Keratinocyte (primary cell): ENCODE measurements around the gene KCNH2. TPM values are rescaled to one million over a fixed set of nuclear protein-coding genes. Genes with fewer than 3 reads are reported as not detected.

Experiments used
- DNase-seq: peaks from one replicate; pipeline ENCODE4 v3.0.0-alpha.2; 2011; ENCODE audit warnings: low read depth, missing footprints, low spot score
- FAIRE-seq: peaks from 2 replicates; lab custom pipeline; 2011; peaks lifted over from hg19 to GRCh38; lab: Jason Lieb, UNC
- H2AFZ ChIP-seq: 2 replicates; pipeline ENCODE4 v1.6.0; 2012; ENCODE audit warnings: low read length, control low read depth, inconsistent platforms; ENCODE audit not compliant: control insufficient read depth
- H3K27ac ChIP-seq: 2 replicates; pipeline ENCODE4 v1.5.1; 2011; ENCODE audit warnings: low read length; ENCODE audit not compliant: control insufficient read depth, insufficient read depth
- H3K27me3 ChIP-seq: 3 replicates; pipeline ENCODE4 v1.6.0; 2011; ENCODE audit warnings: low read length; ENCODE audit not compliant: control insufficient read depth, insufficient read depth; ENCODE audit errors: extremely low read depth
- H3K36me3 ChIP-seq, 2 experiments: 2 replicates in 1 of 2; 3 replicates in 1 of 2; pipeline ENCODE4 v1.5.1; 2011; ENCODE audit warnings: low read length in 2 of 2, mild to moderate bottlenecking in 1 of 2; ENCODE audit not compliant: control insufficient read depth in 2 of 2, insufficient read depth in 2 of 2; ENCODE audit errors: extremely low read depth in 1 of 2
- H3K4me1 ChIP-seq: 3 replicates; pipeline ENCODE4 v1.5.1; 2011; ENCODE audit warnings: low read length; ENCODE audit not compliant: control insufficient read depth, insufficient read depth; ENCODE audit errors: extremely low read depth
- H3K4me2 ChIP-seq: 3 replicates; pipeline ENCODE4 v1.6.0; 2011; ENCODE audit warnings: low read depth, low read length; ENCODE audit not compliant: control insufficient read depth, insufficient read depth; ENCODE audit errors: extremely low read depth
- H3K4me3 ChIP-seq, 3 experiments: fragments of 200-600 bp in 1 of 3; sonication (generic) in 1 of 3; 2 replicates in 2 of 3; 3 replicates in 1 of 3; pipeline ENCODE4 v1.5.1; 2011 to 2016; ENCODE audit warnings: low read length in 3 of 3, mild to moderate bottlenecking in 3 of 3, control low read depth in 2 of 3, inconsistent platforms in 1 of 3, low read depth in 1 of 3, mixed read lengths in 1 of 3, mixed run types in 1 of 3, moderate library complexity in 1 of 3; ENCODE audit not compliant: control insufficient read depth in 2 of 3, insufficient read depth in 2 of 3; ENCODE audit errors: extremely low read depth in 1 of 3
- H3K79me2 ChIP-seq: 2 replicates; pipeline ENCODE4 v1.6.0; 2012; ENCODE audit warnings: low read length; ENCODE audit not compliant: control insufficient read depth, insufficient read depth
- H3K9ac ChIP-seq: 3 replicates; pipeline ENCODE4 v1.6.0; 2011; ENCODE audit warnings: low read length; ENCODE audit not compliant: control insufficient read depth, insufficient read depth; ENCODE audit errors: extremely low read depth
- H3K9me1 ChIP-seq: 3 replicates; pipeline ENCODE4 v1.6.0; 2011; ENCODE audit warnings: low read length; ENCODE audit not compliant: control insufficient read depth, insufficient read depth; ENCODE audit errors: extremely low read depth
- H3K9me3 ChIP-seq: 2 replicates; pipeline ENCODE4 v1.5.1; 2012; ENCODE audit warnings: low read depth, low read length; ENCODE audit not compliant: control insufficient read depth
- H4K20me1 ChIP-seq: 3 replicates; pipeline ENCODE4 v1.6.0; 2011; ENCODE audit warnings: low read length; ENCODE audit not compliant: control insufficient read depth, insufficient read depth; ENCODE audit errors: extremely low read depth
- CTCF ChIP-seq, 3 experiments: IDR thresholded peaks in 1 of 3; conservative IDR thresholded peaks in 1 of 3; optimal IDR thresholded peaks in 1 of 3; 2 replicates in 2 of 3; 3 replicates in 1 of 3; pipeline versions ENCODE3 to v1.5.1; 2011; ENCODE audit warnings: low read length in 3 of 3, mild to moderate bottlenecking in 3 of 3, moderate library complexity in 2 of 3, control low read depth in 1 of 3, inconsistent platforms in 1 of 3; ENCODE audit not compliant: insufficient read depth in 2 of 3; ENCODE audit errors: extremely low read depth in 1 of 3
- EZH2 ChIP-seq: IDR thresholded peaks from one replicate; pipeline ENCODE4 v1.6.1; 2012; ENCODE audit warnings: inconsistent platforms, mild to moderate bottlenecking, low read length, moderate library complexity
- dilution Hi-C: fragments of 300-500 bp; cut with MboI; formaldehyde crosslinking; loops from one replicate; pipeline ENCODE4 v1.7.0; 2020; ENCODE audit warnings: low sequenced_read_pairs; ENCODE audit not compliant: extremely low pct_ligation_motif_present
- polyA plus RNA-seq, 5 experiments: library from polyadenylated mRNA; depleted of rRNA in 3 of 5; stranded (reverse) in 3 of 5; stranded (forward) in 1 of 5; unstranded in 1 of 5; fragments of >200 nt; gene quantifications; 1 replicate in 1 of 5; 2 replicates in 3 of 5; 3 replicates in 1 of 5; pipeline versions ENCODE4 v1.2.1 to v1.2.3, GENCODE V29; 2011 to 2012; ENCODE audit warnings: missing spikeins in 2 of 5, low read depth in 1 of 5, low replicate concordance in 1 of 5

KCNH2 gene
- polyA plus RNA-seq, 1 donor (not counting 4 experiments of a cell fraction or from before 2014, with no cell fraction given) = 0.03 TPM

- H3K9me3 ChIP-seq = peaks cover 12% of the 10 kb centered on the region
- DNase-seq = no peak
These were observed 16.2 kb upstream of the KCNH2 start for GRCh38 chr7:150994141-150994837.

GRCh38 chr7:150993511-150993910 lies 15.4 kb upstream of the KCNH2 start:
- H3K4me3 ChIP-seq = no peak overlapping the region
- H3K27ac ChIP-seq = no peak overlapping the region
- dilution Hi-C loops = no loop called here
- H3K79me2 ChIP-seq = no peaks in the 10 kb centered on the region
- peaks cover 12% of the 10 kb centered on the region for H3K9me3 ChIP-seq
- no peak overlapping the region for H2AFZ ChIP-seq
- H3K27me3 ChIP-seq = no peaks in the 10 kb centered on the region
- H3K4me2 ChIP-seq = no peak overlapping the region
- DNase-seq (no peak), FAIRE-seq (no peak)
- no peaks in the 10 kb centered on the region for H3K9me1 ChIP-seq
- no peaks in the 10 kb centered on the region for H4K20me1 ChIP-seq
- H3K9ac ChIP-seq = no peak overlapping the region
- TF ChIP-seq CTCF (optimal IDR thresholded peaks at IDR 0.05 in 1 of 3, IDR thresholded peaks at IDR 0.05 in 1 of 3, conservative IDR thresholded peaks at IDR 0.05 in 1 of 3; ENCODE audit: extremely low read depth in 1 of 3, insufficient read depth in 2 of 3, low read length in 3 of 3) (no peak), EZH2 (no peak)
- H3K36me3 ChIP-seq = no peaks in the 10 kb centered on the region
- H3K4me1 ChIP-seq = no peaks in the 10 kb centered on the region

More at GRCh38 chr7:150994141-150994837, 16.2 kb upstream of the KCNH2 start:
- H3K4me3 ChIP-seq = no peak overlapping the region
- dilution Hi-C loops = no loop called here
- no peaks in the 10 kb centered on the region for H3K79me2 ChIP-seq
- no peaks in the 10 kb centered on the region for H4K20me1 ChIP-seq
- no peak overlapping the region for H2AFZ ChIP-seq
- H3K4me2 ChIP-seq = no peak overlapping the region
- H3K9me1 ChIP-seq = no peaks in the 10 kb centered on the region
- FAIRE-seq = no peak
- H3K9ac ChIP-seq = no peak overlapping the region
- H3K27me3 ChIP-seq = no peaks in the 10 kb centered on the region
- no peaks in the 10 kb centered on the region for H3K4me1 ChIP-seq
- H3K36me3 ChIP-seq = no peaks in the 10 kb centered on the region
- TF ChIP-seq CTCF (optimal IDR thresholded peaks at IDR 0.05 in 1 of 3, IDR thresholded peaks at IDR 0.05 in 1 of 3, conservative IDR thresholded peaks at IDR 0.05 in 1 of 3; ENCODE audit: extremely low read depth in 1 of 3, insufficient read depth in 2 of 3, low read length in 3 of 3) (no peak), EZH2 (no peak)
- no peak overlapping the region for H3K27ac ChIP-seq
